ENCODE measurements around the gene PIR.
A peak's percentile ranks its signal among the peaks of the same experiment; 100 is the strongest.

PIR gene

GRCh38 chrX:15416133-15416993, 76.8 kb downstream of the PIR start:
- no peak for DNase-seq

GRCh38 chrX:15413101-15413500, 80.0 kb downstream of the PIR start:
- no peak for DNase-seq

GRCh38 chrX:15410947-15411346, 82.2 kb downstream of the PIR start:
- no peak for DNase-seq

DNA sequence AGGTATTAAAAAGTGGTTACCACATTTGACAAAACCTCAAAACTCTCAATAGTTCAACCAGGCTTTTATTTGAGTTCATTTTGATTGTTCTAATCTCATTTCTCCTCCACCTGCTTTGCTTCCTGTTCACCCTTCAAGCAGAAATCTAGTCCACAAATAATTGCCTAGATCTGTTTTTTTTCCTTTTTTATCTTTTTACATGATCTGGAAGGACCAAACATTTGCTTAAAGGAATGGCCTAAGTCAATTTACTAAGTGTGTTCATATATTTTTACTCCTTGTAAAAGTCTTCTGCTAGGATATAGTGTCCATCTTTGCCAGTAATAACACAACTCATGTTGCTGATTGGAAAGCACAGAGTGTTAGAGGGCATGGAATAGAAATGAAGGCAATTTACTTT, 82.7 kb downstream of the PIR start:
- no peak for DNase-seq

- DNase-seq, result no peak
Observed at GRCh38 chrX:15405846-15406245, 87.3 kb downstream of the PIR start.

- DNase-seq, result no peak
Observed at GRCh38 chrX:15404401-15405096, 88.6 kb downstream of the PIR start.

DNA sequence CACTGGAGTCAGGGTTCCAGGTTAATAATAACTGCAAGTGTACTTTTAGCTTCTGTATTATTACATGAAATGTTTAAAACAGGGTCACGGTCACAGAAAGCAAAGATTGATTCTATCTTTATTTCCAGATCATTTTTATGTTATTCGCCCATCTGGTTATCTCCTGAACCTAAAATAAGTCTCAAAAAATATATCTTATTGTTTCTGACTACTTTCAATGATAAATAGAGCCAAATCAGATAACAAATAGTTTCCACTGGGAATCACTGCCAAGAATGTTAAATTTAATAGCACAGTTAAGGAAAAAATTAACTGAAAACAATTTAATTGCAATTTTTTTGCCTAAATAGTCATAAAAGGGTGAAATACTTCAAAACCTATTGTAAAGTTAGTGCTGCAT, 91.8 kb downstream of the PIR start:
- no peak for DNase-seq

GRCh38 chrX:15399962-15400391, 93.2 kb downstream of the PIR start:
- DNase-seq, result no peak

DNA sequence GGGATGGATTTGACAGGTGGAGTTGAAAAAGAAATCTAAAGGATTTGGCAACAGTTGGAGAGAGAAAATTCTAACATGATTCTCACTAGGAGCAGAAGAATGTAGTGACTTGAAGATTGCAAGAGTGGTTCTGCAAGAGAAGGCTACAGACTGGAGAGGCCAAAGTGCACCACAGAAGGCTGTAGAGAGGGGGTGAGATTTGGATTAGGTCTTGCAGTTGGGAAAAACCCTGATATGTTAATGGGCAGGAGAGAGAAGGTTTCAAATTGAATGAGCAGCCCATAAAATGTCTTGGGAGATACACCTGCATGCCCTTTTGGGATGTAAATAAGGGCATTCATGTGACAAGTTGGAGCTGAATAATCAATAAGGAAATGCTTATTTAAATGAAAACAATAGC, 94.3 kb downstream of the PIR start:
- no peak for DNase-seq

DNA sequence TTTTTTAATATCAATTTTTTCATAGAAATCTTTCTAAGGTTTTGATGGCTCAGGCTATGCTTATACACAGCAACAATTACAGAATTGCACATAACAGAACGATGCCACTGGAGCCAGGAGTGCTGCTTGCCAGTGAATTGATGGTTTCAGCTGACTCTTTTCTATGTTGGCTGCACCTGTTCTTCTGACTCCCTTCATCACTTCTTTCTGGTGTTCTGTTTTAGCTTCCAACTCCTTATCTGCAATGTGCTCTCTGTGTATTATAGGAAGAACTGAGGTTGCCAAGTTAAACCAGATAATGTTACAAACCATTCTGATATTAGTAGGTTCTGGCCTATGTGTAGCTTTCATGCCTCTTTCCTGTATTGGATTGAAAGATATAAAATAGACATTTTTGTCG, 97.3 kb downstream of the PIR start:
- DNase-seq, result no peak

- DNase-seq, result no peak
Observed at GRCh38 chrX:15391850-15392249, 101.3 kb downstream of the PIR start.

GRCh38 chrX:15384304-15384703, 108.8 kb downstream of the PIR start, which contains the start of gene VEGFD:
VEGFD (minus strand) TSS chrX:15384413; CDS start chrX:15383946, 467 bp downstream.
- DNase-seq, result no peak

GRCh38 chrX:15382813-15383212, 110.3 kb downstream of the PIR start:
- no peak for DNase-seq

DNA sequence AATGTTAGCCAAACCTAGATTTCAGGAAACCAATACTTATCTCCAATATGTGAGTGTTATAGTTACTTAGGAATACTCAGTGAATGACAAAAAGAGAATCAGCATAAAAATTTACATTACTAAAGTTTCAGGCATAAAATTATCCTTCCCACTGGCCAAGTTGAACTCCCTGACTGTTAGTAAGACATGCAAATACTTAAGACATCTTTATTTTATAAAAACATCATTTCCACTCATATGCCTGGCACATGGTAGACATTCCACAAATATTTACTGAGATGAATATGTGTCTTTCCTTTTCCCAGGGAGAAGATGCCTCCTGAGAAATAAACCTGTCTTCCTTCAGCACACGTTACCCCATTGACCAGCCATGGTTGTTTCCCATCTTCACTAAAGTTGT, 116.2 kb downstream of the PIR start:
- no peak for DNase-seq

DNA sequence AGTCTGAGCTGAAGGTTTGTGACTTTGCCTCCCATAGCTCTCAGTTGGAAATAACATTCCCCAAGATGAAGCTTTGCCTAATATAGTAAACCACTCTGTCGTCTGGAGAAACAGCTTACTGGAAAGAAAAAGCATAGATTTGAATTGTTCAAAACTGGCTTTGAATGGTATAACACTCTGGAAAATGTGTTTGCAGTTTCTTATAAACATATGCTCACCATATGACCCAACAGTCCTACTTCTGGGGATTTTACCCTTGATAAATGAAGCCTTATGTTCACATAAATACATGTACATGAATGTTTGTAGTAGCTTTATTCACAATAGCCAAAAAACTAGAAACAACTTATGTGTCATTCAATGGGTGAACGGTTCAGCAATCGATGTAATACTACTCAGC, 119.2 kb downstream of the PIR start:
- no peak for DNase-seq

GRCh38 chrX:15366506-15367352, 126.4 kb downstream of the PIR start:
- no peak for DNase-seq

GRCh38 chrX:15359701-15360100, 133.4 kb downstream of the PIR start:
- DNase-seq, result no peak

GRCh38 chrX:15358533-15358932, 134.6 kb downstream of the PIR start:
- no peak for DNase-seq

DNA sequence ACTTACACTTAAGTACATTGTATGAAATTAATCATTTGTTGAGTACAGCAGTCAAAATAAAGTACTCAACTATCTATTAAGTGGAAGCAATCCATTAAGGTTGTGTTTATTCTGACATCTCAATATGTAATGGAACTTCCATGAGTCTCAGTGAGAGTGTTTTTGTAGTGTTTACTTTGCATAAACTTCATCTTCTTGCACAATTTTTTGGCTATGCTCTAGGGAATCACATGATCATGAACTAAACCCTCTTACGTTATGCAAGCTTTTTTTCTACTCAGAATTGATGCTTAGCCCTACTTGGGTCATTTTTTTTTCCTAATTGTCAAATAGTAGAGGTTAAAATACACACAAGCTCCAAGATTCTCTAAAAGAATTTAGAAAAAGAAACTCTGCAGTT, 136.7 kb downstream of the PIR start:
- no peak for DNase-seq

DNA sequence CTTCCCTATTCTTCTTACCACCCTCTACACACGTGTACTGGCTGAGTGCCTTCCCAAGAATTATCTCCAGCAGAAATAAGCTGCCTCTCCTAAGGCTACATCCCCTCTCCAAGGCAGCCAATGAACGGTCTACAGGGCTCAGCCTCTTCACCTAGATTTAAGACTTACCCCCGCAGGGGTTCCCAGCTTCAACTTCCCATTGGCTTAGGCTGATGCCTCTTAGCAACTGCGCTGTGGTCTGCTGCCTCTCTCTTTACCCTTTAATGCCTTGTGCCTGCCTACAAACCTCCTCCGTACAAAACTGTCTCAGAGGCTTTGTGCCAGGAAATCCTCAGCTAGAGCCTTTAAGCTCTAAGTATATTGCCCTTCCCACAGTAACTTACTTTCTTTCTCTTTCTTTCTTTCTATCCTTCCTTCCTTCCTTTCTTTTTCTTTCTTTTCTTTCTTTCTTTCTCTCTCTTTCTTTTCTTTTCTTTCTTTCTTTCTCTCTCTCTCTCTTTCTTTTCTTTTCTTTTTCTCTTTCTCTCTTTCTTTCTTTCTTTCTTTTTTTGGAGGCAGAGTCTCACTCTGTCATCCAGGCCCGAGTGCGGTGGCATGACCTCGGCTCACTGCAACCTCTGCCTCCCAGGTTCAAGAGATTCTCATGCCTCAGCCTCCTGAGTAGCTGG, 142.7 kb downstream of the PIR start:
- no peak for DNase-seq

GRCh38 chrX:15349046-15349445, 144.1 kb downstream of the PIR start:
- peak; percentile 15 for DNase-seq

- DNase-seq, result no peak
Observed at GRCh38 chrX:15345976-15346375, 147.2 kb downstream of the PIR start.

DNA sequence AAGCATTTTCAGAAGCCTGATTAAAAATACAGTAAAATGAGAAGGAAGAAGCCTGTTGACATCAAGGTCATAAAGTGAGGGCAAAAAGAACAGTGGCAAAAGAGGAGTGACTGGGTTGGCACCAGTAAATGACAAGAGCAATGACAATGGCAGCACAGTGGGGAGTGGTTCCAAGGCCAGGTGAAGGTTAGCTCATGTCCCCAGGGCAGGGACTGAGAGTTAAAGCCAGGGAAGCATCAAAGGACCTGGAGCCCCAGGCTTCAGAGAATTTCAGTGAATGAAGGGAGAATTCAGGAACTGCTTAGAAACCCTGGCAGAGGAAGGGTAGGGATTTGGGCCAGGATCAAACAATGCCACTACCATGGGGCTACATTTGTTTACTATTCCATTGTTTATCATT, 149.0 kb downstream of the PIR start:
- no peak for DNase-seq
